HCT116 (cell line): ENCODE results near the gene AUP1. TPM values are rescaled to one million over a fixed set of nuclear protein-coding genes. Genes with fewer than 3 reads are reported as not detected.
A peak's percentile ranks its signal among the peaks of the same experiment; 100 is the strongest.

Source experiments
- ATAC-seq: fragments of 200-7000 bp; cut with Tn5 transposase; 2 replicates; pipeline ENCODE4 v1.9.1; 2020; ENCODE audit warnings: mild to moderate bottlenecking, moderate library complexity
- BruUV-seq: library from RNA; stranded (reverse); fragments of 400-500 nt; replicated peaks from 2 replicates; lab custom pipeline; 2021; lab: Mats Ljungman, UMichigan
- CTCF ChIA-PET: fragments of 300-600 bp; sonication (Branson Sonifier 250); formaldehyde crosslinking; loops from one replicate; lab custom pipeline; 2021; ENCODE audit warnings: antibody characterized with exemption; lab: Charles Lee
- POLR2A ChIA-PET: fragments of 300-600, 350-600 bp; sonication (Branson Sonifier 250); formaldehyde crosslinking; loops from one replicate; lab custom pipeline; 2021; ENCODE audit warnings: antibody characterized with exemption; lab: Charles Lee
- RAD21 ChIA-PET, 2 experiments: fragments of 300-600 bp; sonication (Branson Sonifier 250); formaldehyde crosslinking; loops; one replicate each; lab custom pipeline; 2023; ENCODE audit warnings: low total read pairs in 2 of 2; ENCODE audit not compliant: uncharacterized antibody in 2 of 2, unreplicated experiment in 2 of 2, low non-redundant PET in 1 of 2; lab: Charles Lee
- DNase-seq: peaks from one replicate; pipeline ENCODE4 v3.0.0-alpha.2; 2010; ENCODE audit warnings: low read depth, low spot score
- H2AFZ ChIP-seq: fragments of 200-600 bp; shearing (Covaris generic), sonication (generic); 2 replicates; pipeline ENCODE4 v1.6.1; 2017; ENCODE audit warnings: low read depth, mixed run types, mixed read lengths, antibody characterized with exemption, low read length; ENCODE audit not compliant: poor library complexity, severe bottlenecking
- H3K27ac ChIP-seq: 2 replicates; pipeline ENCODE4 v1.5.1; 2012; ENCODE audit warnings: low read depth, low read length
- H3K27me3 ChIP-seq: fragments of 200-600 bp; sonication (generic); 2 replicates; pipeline ENCODE4 v1.6.1; 2016; ENCODE audit warnings: mixed run types, low read length, mixed read lengths; ENCODE audit not compliant: insufficient read depth
- H3K36me3 ChIP-seq, 2 experiments: fragments of 200-500 bp in 1 of 2; fragments of 200-600 bp in 1 of 2; sonication (Bioruptor generic) in 1 of 2; sonication (generic) in 1 of 2; 2 replicates each; pipeline versions ENCODE4 v1.5.1 to v1.6.1; 2014 to 2016; ENCODE audit warnings: low read length in 2 of 2, inconsistent platforms in 1 of 2, mixed read lengths in 1 of 2, mixed run types in 1 of 2; ENCODE audit not compliant: insufficient read depth in 2 of 2, control insufficient read depth in 1 of 2
- H3K4me1 ChIP-seq, 2 experiments: fragments of 200-600 bp in 1 of 2; sonication (generic) in 1 of 2; 2 replicates each; pipeline versions ENCODE4 v1.5.1 to v1.6.1; 2012 to 2017; ENCODE audit warnings: low read length in 2 of 2, inconsistent platforms in 1 of 2, mild to moderate bottlenecking in 1 of 2, mixed read lengths in 1 of 2, mixed run types in 1 of 2, moderate library complexity in 1 of 2; ENCODE audit not compliant: insufficient read depth in 2 of 2, control insufficient read depth in 1 of 2
- H3K4me2 ChIP-seq: fragments of 200-600 bp; sonication (generic); 2 replicates; pipeline ENCODE4 v1.6.1; 2017; ENCODE audit warnings: mixed run types, low read length, mixed read lengths
- H3K4me3 ChIP-seq, 2 experiments: fragments of 200-600 bp in 1 of 2; sonication (generic) in 1 of 2; replicated peaks in 1 of 2; 2 replicates each; pipeline ENCODE4 v1.5.1; 2011 to 2016; ENCODE audit warnings: low read length in 2 of 2, control low read depth in 1 of 2, low read depth in 1 of 2, mild to moderate bottlenecking in 1 of 2, mixed read lengths in 1 of 2, mixed run types in 1 of 2
- H3K79me2 ChIP-seq: fragments of 200-600 bp; sonication (generic); 2 replicates; pipeline ENCODE4 v1.6.1; 2017; ENCODE audit warnings: mild to moderate bottlenecking, mixed run types, low read length, moderate library complexity, mixed read lengths; ENCODE audit not compliant: insufficient read depth
- H3K9ac ChIP-seq: fragments of 200-600 bp; sonication (generic); 2 replicates; pipeline ENCODE4 v1.6.1; 2016; ENCODE audit warnings: low read length, mixed read lengths
- H3K9me2 ChIP-seq: fragments of 200-600 bp; sonication (generic), shearing (Covaris generic); 2 replicates; pipeline ENCODE4 v1.6.1; 2017; ENCODE audit warnings: mixed run types, mild to moderate bottlenecking, moderate library complexity; ENCODE audit not compliant: insufficient read depth
- H3K9me3 ChIP-seq, 2 experiments: fragments of 200-500 bp in 1 of 2; fragments of 200-600 bp in 1 of 2; sonication (Bioruptor generic) in 1 of 2; sonication (generic) in 1 of 2; 2 replicates each; pipeline ENCODE4 v1.6.1; 2014 to 2017; ENCODE audit warnings: low read length in 2 of 2, mixed read lengths in 2 of 2, inconsistent platforms in 1 of 2, low read depth in 1 of 2, mild to moderate bottlenecking in 1 of 2, mixed run types in 1 of 2, moderate library complexity in 1 of 2; ENCODE audit not compliant: control insufficient read depth in 1 of 2, insufficient read depth in 1 of 2
- H4K20me1 ChIP-seq: fragments of 200-600 bp; sonication (generic), shearing (Covaris generic); 2 replicates; pipeline ENCODE4 v1.6.1; 2017; ENCODE audit warnings: mixed run types, mild to moderate bottlenecking, moderate library complexity; ENCODE audit not compliant: insufficient read depth
- CEBPB ChIP-seq: IDR thresholded peaks from 2 replicates; pipeline ENCODE4 v1.6.1; 2012; ENCODE audit warnings: low read depth
- EGR1 ChIP-seq: IDR thresholded peaks from 2 replicates; pipeline ENCODE4 v1.6.1; 2012; ENCODE audit warnings: low read depth
- ELF1 ChIP-seq: IDR thresholded peaks from 2 replicates; pipeline ENCODE4 v1.6.1; 2012; ENCODE audit warnings: low read depth, borderline replicate concordance
- EZH2phosphoT487 ChIP-seq: fragments of 200-600 bp; IDR thresholded peaks from 2 replicates; pipeline ENCODE4 v1.6.1; 2018; ENCODE audit warnings: antibody characterized with exemption, borderline replicate concordance
- FOSL1 ChIP-seq: IDR thresholded peaks from 2 replicates; pipeline ENCODE4 v1.6.1; 2012; ENCODE audit warnings: low read depth
- JUND ChIP-seq: IDR thresholded peaks from 2 replicates; pipeline ENCODE4 v1.6.1; 2012
- POLR2A ChIP-seq: IDR thresholded peaks from 2 replicates; pipeline ENCODE4 v1.7.0; 2011; ENCODE audit warnings: borderline replicate concordance; ENCODE audit not compliant: insufficient read depth, insufficient read length; ENCODE audit errors: extremely low read depth
- POLR2AphosphoS5 ChIP-seq: IDR thresholded peaks from 2 replicates; pipeline ENCODE4 v1.6.1; 2011; ENCODE audit warnings: mild to moderate bottlenecking, low read depth, low read length, moderate library complexity
- REST ChIP-seq: IDR thresholded peaks from 2 replicates; pipeline ENCODE4 v1.6.1; 2012; ENCODE audit warnings: low read depth
- SIN3A ChIP-seq: IDR thresholded peaks from 2 replicates; pipeline ENCODE4 v1.6.1; 2012; ENCODE audit warnings: low read depth
- SP1 ChIP-seq: IDR thresholded peaks from 2 replicates; pipeline ENCODE4 v1.6.1; 2012; ENCODE audit warnings: low read depth
- SRF ChIP-seq: IDR thresholded peaks from 2 replicates; pipeline ENCODE4 v1.6.1; 2012; ENCODE audit warnings: low read depth
- ZFX ChIP-seq: fragments of 450-650 bp; IDR thresholded peaks from 2 replicates; pipeline ENCODE4 v1.6.1; 2017
- ZNF274 ChIP-seq: fragments of 200-500 bp; sonication (Bioruptor generic); IDR thresholded peaks from 2 replicates; pipeline ENCODE4 v1.6.1; 2014; ENCODE audit warnings: mild to moderate bottlenecking, low read depth, low read length, inconsistent platforms
- intact Hi-C: fragments of 100-400 bp; cut with micrococcal nuclease; formaldehyde crosslinking; loops from 2 replicates; pipeline ENCODE4 v1.10.0; 2022
- total RNA-seq: library from RNA; stranded (reverse); gene quantifications from one replicate; pipeline ENCODE4 v1.2.1, GENCODE V29; 2021; ENCODE audit not compliant: unreplicated experiment

AUP1 gene
- total RNA-seq, 1 experiment from 2014 or later: 116 TPM

- TF ChIP-seq ZNF274 (no peak), FOSL1 (no peak), POLR2A (peak; percentile 46), CEBPB (no peak), EGR1 (no peak)
- TF ChIP-seq, all 23 proteins: peak for 5
Measured at GRCh38 chr2:74507145-74507925, 22.2 kb downstream of the AUP1 start, which contains the start of gene PCGF1 (continued).

GRCh38 chr2:74505448-74506246, 23.9 kb downstream of the AUP1 start:
- H3K9me3 ChIP-seq: no peaks in the 10 kb centered on the region
- intact Hi-C loops: loop anchor here (1.0 kb wide), 1 partner anchor 25 kb away; no protein-coding TSS in a partner anchor
- peak overlapping the region; percentile 99 for H3K4me2 ChIP-seq
- H3K4me3 ChIP-seq: peak overlapping the region; percentile 85 to 93; a peak in 2 of 4 replicates
- H3K79me2 ChIP-seq: peaks cover 22% of the 10 kb centered on the region
- H3K4me1 ChIP-seq: peaks cover 30 to 63% of the 10 kb centered on the region in 2 experiments
- H3K27ac ChIP-seq: peak overlapping the region; percentile 91; the same call in 1 of the 2 replicates
- H2AFZ ChIP-seq: no peak overlapping the region
- RAD21 ChIA-PET: no interaction called here
- ATAC-seq (no peak), DNase-seq (no peak)
- no TSS peak for BruUV-seq
- H3K36me3 ChIP-seq: peaks cover 3 to 16% of the 10 kb centered on the region in 2 experiments; a peak in 2 of 4 replicates
- TF ChIP-seq POLR2AphosphoS5: no peak
- TF ChIP-seq EZH2phosphoT487: no peak
- TF ChIP-seq REST: no peak
- no peak for TF ChIP-seq SRF
- no peak for TF ChIP-seq JUND
- no peak for TF ChIP-seq ZFX
- no peak for TF ChIP-seq SP1
- no peak for TF ChIP-seq POLR2A
- no peak for TF ChIP-seq ELF1
- TF ChIP-seq SIN3A: no peak
- TF ChIP-seq, all 23 proteins: peak for 0
- Histone ChIP-seq H4K20me1 (no peaks in the 10 kb centered on the region), H3K9me2 (no peaks in the 10 kb centered on the region), H3K27me3 (no peaks in the 10 kb centered on the region), H3K9ac (no peak overlapping the region)
- ChIA-PET CTCF (interaction anchor here (1.7 kb wide), 1 partner anchor 26 kb away, joined by 4 read pairs; no protein-coding TSS in a partner anchor), POLR2A (interaction anchor here (1.8 kb wide), 1 partner anchor 50 kb away, joined by 3 read pairs; no protein-coding TSS in a partner anchor)
